Dermis microvascular lymphatic vessel endothelial cell (primary cell): ENCODE results near the gene FOXS1. TPM values are rescaled to one million over a fixed set of nuclear protein-coding genes. Genes with fewer than 3 reads are reported as not detected.

ENCODE experiments used
- DNase-seq, 2 donors: peaks; one replicate each; pipeline versions ENCODE4 v3.0.0 to v3.0.0-alpha.2; 2010; ENCODE audit warnings: low read depth in 2 of 2
- total RNA-seq: library from RNA; depleted of rRNA; stranded (reverse); fragments of >200 nt; gene quantifications from 2 replicates; pipeline ENCODE4 v1.2.1, GENCODE V29; 2014

Gene FOXS1
- total RNA-seq, 1 donor from 2014 or later, result 0.39 TPM

DNA sequence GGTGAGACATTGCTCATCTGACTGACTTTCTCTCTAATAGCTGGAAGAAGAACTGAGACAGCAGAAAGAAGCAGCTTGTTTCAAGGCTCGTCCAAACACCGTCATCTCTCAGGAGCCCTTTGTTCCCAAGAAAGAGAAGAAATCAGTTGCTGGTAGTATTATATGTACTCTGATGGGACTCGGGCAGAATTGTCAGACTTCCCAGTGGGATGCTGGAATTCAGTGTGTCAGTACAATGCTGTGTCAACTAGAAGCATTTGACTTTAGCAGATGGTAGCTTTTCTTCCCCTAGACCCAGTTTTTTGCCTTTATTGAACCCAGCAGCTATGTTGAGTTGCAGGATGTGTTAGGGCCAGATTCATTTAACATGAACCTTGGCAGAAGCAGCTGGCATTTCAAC lies 48.0 kb downstream of the FOXS1 start:
- no peak for DNase-seq

Other genes starting within 250 kb of the FOXS1 start
- gene ID1, start 240.3 kb downstream of the FOXS1 start, total RNA-seq, result 576 and 901 TPM in 2 replicates
- not detected in 2 replicates for gene COX4I2, start 207.7 kb downstream of the FOXS1 start, total RNA-seq
- gene BCL2L1, start 122.7 kb downstream of the FOXS1 start, total RNA-seq, result 38.1 and 38.6 TPM in 2 replicates
- gene TPX2, start 106.3 kb downstream of the FOXS1 start, total RNA-seq, result 12.9 and 28.5 TPM in 2 replicates
- 14.5 and 42.1 TPM in 2 replicates for gene MYLK2, start 26.2 kb downstream of the FOXS1 start, total RNA-seq
- gene DUSP15, start 24.9 kb upstream of the FOXS1 start, total RNA-seq, result 0.26 and 1.5 TPM in 2 replicates
- 0.38 TPM in 1 of 2 replicates, not detected in the other for gene TTLL9, start 25.0 kb upstream of the FOXS1 start, total RNA-seq
- gene PDRG1, start 106.4 kb upstream of the FOXS1 start, total RNA-seq, result 3.2 and 5.7 TPM in 2 replicates
- not detected in 2 replicates for gene XKR7, start 122.5 kb upstream of the FOXS1 start, total RNA-seq
- gene CCM2L, start 164.8 kb upstream of the FOXS1 start, total RNA-seq, result 17.3 and 27.6 TPM in 2 replicates
- gene HCK, start 206.6 kb upstream of the FOXS1 start, total RNA-seq, result not detected in 2 replicates